GM12878 (cell line): ENCODE results near the gene UBR3. TPM values are rescaled to one million over a fixed set of nuclear protein-coding genes. Genes with fewer than 3 reads are reported as not detected.

Experiments used
- ATAC-seq: fragments of 200-7000 bp; cut with Tn5 transposase; 3 replicates; pipeline ENCODE4 v1.9.1; 2020; ENCODE audit warnings: mild to moderate bottlenecking, moderate library complexity
- BruUV-seq: library from RNA; stranded (reverse); fragments of 400-500 nt; replicated peaks from 2 replicates; lab custom pipeline; 2021; lab: Mats Ljungman, UMichigan
- CTCF ChIA-PET: fragments of 300-600 bp; sonication (Branson Sonifier 250); formaldehyde crosslinking; extraction: SDS; loops from one replicate; lab custom pipeline; 2021; ENCODE audit warnings: inconsistent platforms; lab: Yijun Ruan, JAX
- POLR2A ChIA-PET: fragments of 350-600 bp; formaldehyde crosslinking; extraction: SDS; loops from one replicate; lab custom pipeline; 2021; ENCODE audit warnings: inconsistent platforms; lab: Charles Lee
- RAD21 ChIA-PET: fragments of 300-600 bp; sonication (Branson Sonifier 250); formaldehyde crosslinking; loops from one replicate; lab custom pipeline; 2023; ENCODE audit warnings: antibody characterized with exemption; ENCODE audit not compliant: unreplicated experiment; lab: Charles Lee
- SMC1A ChIA-PET: fragments of 300-600 bp; sonication (Branson Sonifier 250); formaldehyde crosslinking; loops from one replicate; lab custom pipeline; 2023; ENCODE audit not compliant: unreplicated experiment, uncharacterized antibody; lab: Charles Lee
- DNase-seq: peaks from one replicate; pipeline ENCODE4 v3.0.0-alpha.2; 2011; ENCODE audit warnings: low read depth, low spot score
- FAIRE-seq: peaks from 3 replicates; lab custom pipeline; 2011; peaks lifted over from hg19 to GRCh38; lab: Jason Lieb, UNC
- H2AFZ ChIP-seq: 2 replicates; pipeline ENCODE4 v1.6.0; 2011; ENCODE audit warnings: low read depth, low read length, control low read depth; ENCODE audit not compliant: control insufficient read depth
- H3K27ac ChIP-seq: 2 replicates; pipeline ENCODE4 v1.5.1; 2011; ENCODE audit warnings: control low read depth; ENCODE audit not compliant: control insufficient read depth, insufficient read depth
- H3K27me3 ChIP-seq, 2 experiments: replicated peaks in 1 of 2; 2 replicates each; pipeline versions ENCODE4 v1.6.0 to v1.6.1; 2011; ENCODE audit warnings: low read length in 1 of 2; ENCODE audit not compliant: control insufficient read depth in 2 of 2, insufficient read depth in 2 of 2
- H3K36me3 ChIP-seq, 2 experiments: 2 replicates each; pipeline ENCODE4 v1.5.1; 2011; ENCODE audit warnings: low read length in 1 of 2; ENCODE audit not compliant: control insufficient read depth in 2 of 2, insufficient read depth in 2 of 2
- H3K4me1 ChIP-seq: 2 replicates; pipeline ENCODE4 v1.6.1; 2011; ENCODE audit warnings: mild to moderate bottlenecking, low read length, moderate library complexity, mixed read lengths; ENCODE audit not compliant: control insufficient read depth, insufficient read depth
- H3K4me2 ChIP-seq: 2 replicates; pipeline ENCODE4 v1.6.0; 2011; ENCODE audit warnings: control low read depth; ENCODE audit not compliant: control insufficient read depth, insufficient read depth
- H3K4me3 ChIP-seq: fragments of 200-600 bp; sonication (generic); 2 replicates; pipeline ENCODE4 v1.5.1; 2016
- H3K79me2 ChIP-seq: 2 replicates; pipeline ENCODE4 v1.6.0; 2011; ENCODE audit warnings: low read length; ENCODE audit not compliant: control insufficient read depth, insufficient read depth
- H3K9ac ChIP-seq: 2 replicates; pipeline ENCODE4 v1.8.0; 2011; ENCODE audit warnings: low read length, control low read depth, mixed read lengths; ENCODE audit not compliant: control insufficient read depth, insufficient read depth
- H3K9me3 ChIP-seq: replicated peaks from 3 replicates; pipeline ENCODE4 v1.5.1; 2011; ENCODE audit warnings: mild to moderate bottlenecking, low read length; ENCODE audit not compliant: control insufficient read depth, insufficient read depth
- H4K20me1 ChIP-seq: 2 replicates; pipeline ENCODE4 v1.6.0; 2011; ENCODE audit not compliant: control insufficient read depth, insufficient read depth
- ELK1 ChIP-seq: IDR thresholded peaks from 2 replicates; pipeline ENCODE4 v1.6.1; 2012; ENCODE audit warnings: low read depth, low read length, improper control_type of control experiment
- IKZF2 ChIP-seq, 2 experiments: fragments of 450-650 bp; IDR thresholded peaks; 2 replicates each; pipeline ENCODE4 v1.6.1; 2017; ENCODE audit warnings: mild to moderate bottlenecking in 2 of 2, moderate library complexity in 2 of 2
- MTA2 ChIP-seq: fragments of 450-650 bp; IDR thresholded peaks from 2 replicates; pipeline ENCODE4 v1.6.1; 2016; ENCODE audit warnings: low read depth, mild to moderate bottlenecking, moderate library complexity
- POLR2AphosphoS5 ChIP-seq: IDR thresholded peaks from 2 replicates; pipeline ENCODE4 v1.6.1; 2011; ENCODE audit warnings: mild to moderate bottlenecking, low read length, inconsistent platforms
- REST ChIP-seq: IDR thresholded peaks from 2 replicates; pipeline ENCODE4 v1.6.1; 2012; ENCODE audit warnings: mild to moderate bottlenecking, low read depth, low read length
- RUNX3 ChIP-seq: IDR thresholded peaks from 2 replicates; pipeline ENCODE4 v1.6.1; 2012; ENCODE audit warnings: low read length, inconsistent platforms
- SP1 ChIP-seq: IDR thresholded peaks from one replicate; pipeline ENCODE4 v1.6.1; 2011; ENCODE audit warnings: low read depth, low read length
- SRF ChIP-seq, 2 experiments: IDR thresholded peaks; 2 replicates each; pipeline ENCODE4 v1.6.1; 2011; ENCODE audit warnings: low read depth in 2 of 2, low read length in 2 of 2, mild to moderate bottlenecking in 1 of 2, moderate library complexity in 1 of 2
- USF2 ChIP-seq: IDR thresholded peaks from 2 replicates; pipeline ENCODE4 v1.6.1; 2011; ENCODE audit warnings: low read depth, low read length, improper control_type of control experiment, borderline replicate concordance
- WGBS: methylation state at CpG from one replicate; pipeline ENCODE4 v1.1.6; 2016; ENCODE audit warnings: low lambda C conversion rate; ENCODE audit not compliant: insufficient replicate concordance, insufficient coverage; ENCODE audit errors: missing lambda C conversion rate; 5-methylcytosine and 5-hydroxymethylcytosine counted together
- in situ Hi-C: fragments of 300-500 bp; cut with MboI; formaldehyde crosslinking; loops from 9 replicates; pipeline ENCODE4 v1.14.3; 2018; ENCODE audit warnings: mixed read lengths
- intact Hi-C: fragments of 100-400 bp; cut with micrococcal nuclease; formaldehyde crosslinking; loops from one replicate; pipeline ENCODE4 v1.14.2; 2022; ENCODE audit not compliant: unreplicated experiment
- polyA plus RNA-seq, 11 experiments: library from polyadenylated mRNA; depleted of rRNA in 4 of 11; unstranded in 6 of 11; stranded (reverse) in 5 of 11; fragments of >200 nt; fragmentation: Nextera tagmentation in 4 of 11; fragmentation: Illumina TruSeq in 1 of 11; extraction: Ambion mirVana in 4 of 11; extraction: Trizol in 1 of 11; gene quantifications; 1 replicate in 1 of 11; 2 replicates in 10 of 11; pipeline versions ENCODE4 v1.2.1 to v1.2.3, GENCODE V29; 2011 to 2016; ENCODE audit warnings: inconsistent platforms in 2 of 11, missing spikeins in 2 of 11, low read depth in 1 of 11
- total RNA-seq, 4 experiments: library from RNA; depleted of rRNA in 3 of 4; stranded (reverse); fragments of >200 nt in 3 of 4; fragmentation: Illumina TruSeq in 1 of 4; extraction: Trizol in 1 of 4; gene quantifications; 2 replicates each; pipeline versions ENCODE4 v1.2.1 to v1.2.3, GENCODE V29; 2013 to 2021

UBR3 gene
- total and polyA plus RNA-seq, 10 of the 15 experiments (the other 5 are each of a cell fraction or from before 2014, with no cell fraction given), result 3.8 to 22.9 (median 11.2) TPM

- FAIRE-seq, result no peak
- POLR2A ChIA-PET, result no interaction called here
- CTCF ChIA-PET, result interaction anchor here (0.8 to 0.9 kb wide), 2 partner anchors 14 to 64 kb away, joined by 3 read pairs; no protein-coding TSS in a partner anchor
- WGBS, result 70% methylated on average over 2 of the region's 2 CpGs
- H3K27me3 ChIP-seq, result no peaks in the 10 kb centered on the region
- H3K27ac ChIP-seq, result no peak overlapping the region
- H3K9ac ChIP-seq, result no peak overlapping the region
- intact Hi-C loops, result no loop called here
- no peaks in the 10 kb centered on the region for H3K4me1 ChIP-seq
- no peak for ATAC-seq
- TF ChIP-seq SRF (IDR thresholded peaks at IDR 0.05; ENCODE audit: low read depth in 2 of 2, low read length in 2 of 2) (no peak), IKZF2 (IDR thresholded peaks at IDR 0.05) (no peak), POLR2AphosphoS5 (no peak), RUNX3 (no peak), MTA2 (no peak), USF2 (no peak), ELK1 (no peak), REST (no peak), SP1 (no peak)
- H3K36me3 ChIP-seq, result no peaks in the 10 kb centered on the region; a peak in 1 of 4 replicates
- SMC1A ChIA-PET, result interaction anchor here (0.6 to 1.6 kb wide), 3 partner anchors 21 to 117 kb away, joined by 3 to 4 read pairs (median 3); no protein-coding TSS in a partner anchor
- DNase-seq, result no peak
- in situ Hi-C loops, result no loop called here
- no peaks in the 10 kb centered on the region for H4K20me1 ChIP-seq
- no peak overlapping the region for H3K4me2 ChIP-seq
- BruUV-seq, result no TSS peak
- H3K79me2 ChIP-seq, result no peaks in the 10 kb centered on the region
- RAD21 ChIA-PET, result no interaction called here
- no peak overlapping the region for H3K4me3 ChIP-seq
- H2AFZ ChIP-seq, result no peak overlapping the region
- no peaks in the 10 kb centered on the region for H3K9me3 ChIP-seq
Observed at GRCh38 chr2:170039401-170040172, 212.3 kb downstream of the UBR3 start.
